Left renal cortex interstitium (tissue), 4 donors: ENCODE data around the gene METTL22. TPM values are rescaled to one million over a fixed set of nuclear protein-coding genes. Genes with fewer than 3 reads are reported as not detected.

Experiments used
- DNase-seq, 4 donors: peaks; one replicate each; pipeline ENCODE4 v3.0.0-alpha.2; 2013; ENCODE audit warnings: low read depth in 4 of 4, low spot score in 2 of 4, missing footprints in 1 of 4
- polyA plus RNA-seq, 4 donors: library from polyadenylated mRNA; unstranded; fragments of 120-200 nt; gene quantifications; one replicate each; pipeline ENCODE4 v1.2.1, GENCODE V29; 2013; ENCODE audit not compliant: insufficient read length in 4 of 4

Gene METTL22
- polyA plus RNA-seq, 4 donors, result 16.1 to 33.8 (median 20.7) TPM

DNA sequence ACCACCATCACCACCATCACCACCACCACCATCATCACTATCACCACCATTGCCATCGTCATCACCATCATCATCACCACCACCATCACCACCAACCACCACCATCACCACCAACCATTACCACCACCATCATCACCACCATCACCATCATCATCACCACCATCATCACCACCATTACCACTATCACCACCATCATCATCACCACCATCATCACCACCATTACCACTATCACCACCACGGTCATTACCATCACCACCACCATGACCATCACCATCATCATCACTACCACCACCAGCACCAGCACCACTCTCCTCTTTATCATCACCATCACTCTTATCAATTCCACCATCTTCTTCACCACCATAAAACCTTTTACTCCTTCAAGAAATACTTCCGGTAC, 30.0 kb upstream of the METTL22 start:
- no peak for DNase-seq

DNA sequence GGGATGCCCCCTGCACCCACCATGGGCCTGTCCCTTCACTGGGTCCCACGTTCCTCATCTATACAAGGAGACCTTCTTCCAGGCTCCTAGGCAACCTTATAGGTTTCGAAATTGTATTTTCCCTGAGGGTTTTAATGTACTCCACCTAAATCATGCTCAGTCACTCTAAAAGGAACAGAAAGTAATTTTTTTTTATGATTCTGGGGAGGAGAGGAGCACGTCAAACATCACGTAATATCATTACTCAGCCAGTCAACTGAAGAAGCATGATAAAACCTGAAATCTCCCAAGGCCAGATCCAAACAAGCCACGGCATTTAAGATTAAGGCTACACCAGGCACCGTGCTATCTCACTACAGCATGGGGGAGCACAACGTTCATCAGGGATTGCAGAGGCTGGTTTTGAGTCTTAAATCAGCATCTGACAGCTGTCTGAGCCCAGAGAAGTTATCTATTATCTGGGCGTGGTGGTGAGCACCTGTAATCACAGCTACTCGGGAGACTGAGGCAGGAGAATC, 27.3 kb upstream of the METTL22 start:
- DNase-seq, result no peak

DNA sequence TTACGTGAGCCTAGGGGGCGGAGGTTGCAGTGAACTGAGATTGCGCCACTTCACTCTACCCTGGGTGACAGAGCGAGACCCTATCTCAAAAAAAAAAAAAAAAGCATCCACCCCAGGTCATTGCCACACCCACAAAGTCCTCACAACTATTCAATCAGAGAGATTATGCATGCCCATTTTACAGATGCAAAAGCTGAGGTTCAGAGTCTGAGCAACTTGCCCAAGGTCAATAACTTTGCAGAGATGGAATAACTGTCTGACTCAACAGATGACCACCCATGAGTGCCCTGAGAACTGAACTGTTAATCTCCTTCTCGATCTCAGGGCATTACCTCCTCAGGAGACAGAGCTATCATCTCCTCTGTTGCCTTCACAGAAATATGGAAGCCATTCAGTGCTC, 25.7 kb upstream of the METTL22 start:
- DNase-seq, result no peak

GRCh38 chr16:8596581-8596980, 24.9 kb upstream of the METTL22 start:
- no peak for DNase-seq

DNA sequence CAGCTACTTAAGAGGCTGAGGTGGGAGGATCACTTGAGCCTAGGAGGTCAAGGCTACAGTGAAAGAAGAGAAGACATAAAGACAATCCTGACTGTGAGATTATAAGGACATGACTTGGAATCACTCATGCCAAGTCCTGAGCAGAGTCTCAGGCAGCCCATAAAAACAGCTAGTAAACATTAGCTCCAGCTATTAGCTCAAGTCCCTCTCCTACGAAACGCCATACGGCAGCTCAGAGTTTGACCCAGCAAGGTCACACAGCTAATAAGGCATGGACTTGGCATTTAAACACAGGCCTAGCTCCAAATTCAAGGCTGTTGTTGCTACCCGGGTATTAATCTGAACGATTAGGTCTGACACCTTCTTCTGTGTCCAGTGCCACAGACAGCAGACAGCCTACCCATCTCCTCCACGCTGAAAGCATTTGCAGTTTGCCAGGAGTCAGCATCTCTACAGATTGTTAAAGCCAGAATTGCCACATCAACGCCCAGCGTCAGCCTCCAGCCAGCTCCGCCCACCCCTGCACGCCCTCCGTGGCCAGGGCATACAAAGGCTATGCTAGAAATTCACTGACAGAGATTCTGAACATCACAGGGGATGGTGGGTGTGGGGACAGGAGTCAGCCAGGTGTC, 21.2 kb upstream of the METTL22 start:
- DNase-seq, result no peak

DNA sequence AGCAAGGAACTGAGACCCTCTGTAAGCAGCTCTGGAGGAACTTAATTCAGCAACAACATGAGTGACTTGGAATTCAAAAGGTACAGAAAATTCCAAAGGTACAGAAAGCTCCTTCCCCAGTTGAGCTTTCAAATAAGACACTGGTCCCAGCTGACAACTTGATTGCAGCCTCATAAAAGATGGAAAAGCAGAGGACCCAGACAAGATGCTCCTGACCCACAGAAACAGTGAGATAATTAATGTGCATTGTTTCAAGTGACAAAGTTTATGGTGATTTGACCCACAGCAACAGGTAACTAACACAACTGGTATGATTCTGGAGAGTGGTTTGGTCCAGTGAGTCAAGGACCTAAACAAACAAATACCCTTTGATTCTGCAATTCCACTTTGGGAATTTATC, 15.9 kb upstream of the METTL22 start:
- no peak for DNase-seq

- no peak for DNase-seq
These were observed 14.3 kb upstream of the METTL22 start for GRCh38 chr16:8607214-8607613.

DNA sequence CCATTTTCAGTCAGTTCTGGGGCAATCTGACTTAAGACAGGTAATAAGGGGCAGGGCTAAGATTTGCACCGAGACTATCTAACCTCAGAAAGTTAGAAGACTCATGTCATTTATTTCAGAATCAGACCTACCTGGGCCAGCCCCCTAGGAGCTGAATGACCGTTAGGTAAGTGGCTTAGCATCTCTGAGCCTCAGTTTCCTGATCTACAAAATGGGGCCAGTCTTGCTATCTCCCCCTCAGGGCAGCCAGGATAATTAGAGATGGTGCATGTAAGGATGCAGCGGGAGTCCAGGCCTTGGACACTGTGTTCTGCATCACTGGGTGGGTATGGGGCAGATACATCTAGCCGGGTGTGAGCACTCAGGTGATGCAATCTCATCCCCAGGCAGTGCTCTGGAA, 10.4 kb upstream of the METTL22 start:
- DNase-seq, result no peak

GRCh38 chr16:8611886-8612600, 9.5 kb upstream of the METTL22 start:
- DNase-seq, result no peak

GRCh38 chr16:8614435-8615029, 7.0 kb upstream of the METTL22 start:
- DNase-seq, result no peak

GRCh38 chr16:8619671-8620370, 1.7 kb upstream of the METTL22 start:
- no peak for DNase-seq

GRCh38 chr16:8620535-8620934, 963 bp upstream of the METTL22 start:
- DNase-seq, result no peak

GRCh38 chr16:8621222-8621571, 301 bp upstream of the METTL22 start:
- no peak for DNase-seq

- no peak for DNase-seq
These were observed 788 bp downstream of the METTL22 start for GRCh38 chr16:8622315-8622656.

DNA sequence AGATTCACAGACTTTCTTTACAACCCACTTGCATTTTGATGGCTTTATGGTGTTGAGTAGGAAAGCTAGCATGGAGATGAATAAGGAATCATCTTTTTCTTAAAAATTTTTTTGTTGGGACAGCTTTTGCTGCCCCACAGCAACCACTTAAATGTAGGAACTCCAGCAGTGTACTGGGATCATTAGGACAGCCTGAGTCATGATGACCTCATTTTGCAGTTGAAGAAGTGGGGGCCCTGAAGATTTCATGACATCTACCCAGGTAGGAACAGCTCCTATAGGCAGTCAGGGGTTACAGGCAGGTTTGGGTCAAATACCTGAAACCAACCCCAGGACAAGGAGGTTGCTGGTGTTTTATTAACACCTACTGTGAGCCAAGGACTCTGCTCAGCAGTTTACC, 2.1 kb downstream of the METTL22 start:
- no peak for DNase-seq

DNA sequence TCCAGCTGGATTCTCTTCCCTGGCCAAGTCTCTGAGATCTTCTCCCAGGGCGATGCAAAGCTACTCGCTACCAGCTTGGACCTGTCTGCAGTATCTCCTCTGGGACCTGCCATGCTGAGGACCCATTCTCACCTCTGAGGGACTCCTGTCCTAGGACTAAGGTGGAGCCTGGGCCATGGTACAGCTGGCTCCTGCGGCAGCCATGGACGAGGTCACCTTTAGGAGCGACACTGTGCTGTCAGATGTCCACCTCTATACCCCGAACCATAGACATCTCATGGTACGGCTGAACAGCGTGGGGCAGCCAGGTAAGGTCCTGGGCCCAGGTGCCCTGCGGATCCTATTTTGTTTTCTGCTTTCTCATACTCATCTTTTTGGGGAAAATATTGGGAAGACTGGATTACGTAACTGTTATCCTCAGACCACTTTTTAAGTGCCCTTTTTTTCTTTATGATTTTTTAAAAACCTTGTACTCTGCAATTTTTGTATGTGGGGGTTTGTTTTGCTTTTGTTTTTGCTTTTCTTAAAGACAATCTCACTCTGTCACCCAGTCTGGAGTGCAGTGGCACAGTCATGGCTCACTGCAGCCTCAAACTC, 4.1 kb downstream of the METTL22 start:
- DNase-seq, result no peak

DNA sequence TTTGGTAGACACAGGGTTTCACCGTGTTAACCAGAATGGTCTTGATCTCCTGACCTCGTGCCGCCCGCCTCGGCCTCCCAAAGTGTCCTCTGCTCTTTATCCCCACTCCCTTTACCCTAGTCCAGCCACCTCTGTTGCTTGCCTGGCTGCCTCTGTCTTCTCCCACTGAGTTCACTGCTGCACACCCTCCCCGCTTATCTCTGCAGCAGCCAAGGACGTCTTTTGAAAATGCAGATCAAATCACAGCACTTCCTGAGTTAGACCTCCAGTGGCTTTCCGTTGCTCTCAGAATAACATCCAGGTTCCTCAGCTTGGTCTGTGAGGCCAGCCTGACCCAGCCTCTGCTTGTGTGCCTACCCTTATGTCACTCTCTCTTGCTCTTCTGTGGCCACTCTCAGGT, 5.4 kb downstream of the METTL22 start:
- DNase-seq, result no peak

DNA sequence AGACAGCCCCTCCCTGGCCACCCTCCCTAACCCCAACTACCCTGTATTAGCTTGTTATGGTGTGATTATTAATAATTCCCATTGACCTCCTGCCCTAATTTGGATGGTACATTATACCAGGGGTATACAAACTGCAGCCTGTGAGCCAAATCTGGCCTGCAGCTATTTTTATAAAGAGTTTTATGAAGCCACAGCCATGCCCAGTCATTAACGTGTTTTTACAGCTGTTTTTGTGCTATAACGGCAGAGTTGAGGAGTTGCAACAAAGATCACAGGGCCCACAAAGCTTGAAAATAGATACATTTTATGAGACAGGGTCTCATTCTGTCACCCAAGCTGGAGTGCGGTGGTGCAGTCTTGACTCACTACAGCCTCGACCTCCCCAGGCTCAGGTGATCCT, 6.0 kb downstream of the METTL22 start:
- DNase-seq, result no peak

- no peak for DNase-seq
These were observed 7.7 kb downstream of the METTL22 start for GRCh38 chr16:8628981-8629725.

- no peak for DNase-seq
These were observed 8.9 kb downstream of the METTL22 start for GRCh38 chr16:8630255-8630953.
